ENCODE measurements around the gene SOX2. TPM values are rescaled to one million over a fixed set of nuclear protein-coding genes. Genes with fewer than 3 reads are reported as not detected.

Gene SOX2
- total RNA-seq (2022; extraction: Qiagen RNA extraction): 0.68 to 0.95 TPM (median 0.76 TPM) in 5 replicates

DNA sequence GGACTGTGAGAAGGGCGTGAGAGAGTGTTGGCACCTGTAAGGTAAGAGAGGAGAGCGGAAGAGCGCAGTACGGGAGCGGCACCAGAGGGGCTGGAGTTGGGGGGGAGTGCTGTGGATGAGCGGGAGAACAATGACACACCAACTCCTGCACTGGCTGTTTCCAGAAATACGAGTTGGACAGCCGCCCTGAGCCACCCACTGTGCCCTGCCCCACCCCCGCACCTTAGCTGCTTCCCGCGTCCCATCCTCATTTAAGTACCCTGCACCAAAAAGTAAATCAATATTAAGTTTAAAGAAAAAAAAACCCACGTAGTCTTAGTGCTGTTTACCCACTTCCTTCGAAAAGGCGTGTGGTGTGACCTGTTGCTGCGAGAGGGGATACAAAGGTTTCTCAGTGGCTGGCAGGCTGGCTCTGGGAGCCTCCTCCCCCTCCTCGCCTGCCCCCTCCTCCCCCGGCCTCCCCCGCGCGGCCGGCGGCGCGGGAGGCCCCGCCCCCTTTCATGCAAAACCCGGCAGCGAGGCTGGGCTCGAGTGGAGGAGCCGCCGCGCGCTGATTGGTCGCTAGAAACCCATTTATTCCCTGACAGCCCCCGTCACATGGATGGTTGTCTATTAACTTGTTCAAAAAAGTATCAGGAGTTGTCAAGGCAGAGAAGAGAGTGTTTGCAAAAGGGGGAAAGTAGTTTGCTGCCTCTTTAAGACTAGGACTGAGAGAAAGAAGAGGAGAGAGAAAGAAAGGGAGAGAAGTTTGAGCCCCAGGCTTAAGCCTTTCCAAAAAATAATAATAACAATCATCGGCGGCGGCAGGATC lies at the start of gene SOX2:
SOX2 (plus strand) TSS at position 601 of the 811 bp plus-strand sequence. CDS start 436 bp downstream, outside the sequence.

Measured in A549 treated with CORT108297 at 1 μM for 4 hours (cell line).